GM12875 (cell line): Measurements from ENCODE around the gene ATP1A4.

ENCODE experiments used
- H3K4me3 ChIP-seq: one replicate; pipeline ENCODE4 v1.5.1; 2011; ENCODE audit warnings: low read depth, low read length, control low read depth
- TF ChIP-seq, protein P1 (sequence below): IDR thresholded peaks from 2 replicates; pipeline ENCODE4 v1.5.1; 2011; ENCODE audit warnings: low read depth, mild to moderate bottlenecking, control low read depth, inconsistent platforms, low read length, moderate library complexity, borderline replicate concordance; ENCODE audit not compliant: insufficient read depth

The ATP1A4 gene

DNA sequence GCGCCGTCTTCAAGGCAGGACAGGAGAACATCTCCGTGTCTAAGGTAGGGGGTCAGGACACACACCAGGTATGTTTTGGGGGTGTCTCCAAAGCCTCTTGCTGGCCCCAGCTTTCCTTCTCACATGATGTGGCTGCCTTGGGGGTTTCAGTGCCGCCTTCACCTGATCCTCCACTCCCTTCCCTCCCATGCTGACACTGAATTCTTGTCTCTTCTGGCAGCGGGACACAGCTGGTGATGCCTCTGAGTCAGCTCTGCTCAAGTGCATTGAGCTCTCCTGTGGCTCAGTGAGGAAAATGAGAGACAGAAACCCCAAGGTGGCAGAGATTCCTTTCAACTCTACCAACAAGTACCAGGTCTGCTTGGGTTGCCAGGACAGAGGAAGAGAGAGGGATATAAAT, 22.4 kb upstream of the ATP1A4 start:
- no peak overlapping the region for H3K4me3 ChIP-seq
- TF ChIP-seq, protein P1, sequence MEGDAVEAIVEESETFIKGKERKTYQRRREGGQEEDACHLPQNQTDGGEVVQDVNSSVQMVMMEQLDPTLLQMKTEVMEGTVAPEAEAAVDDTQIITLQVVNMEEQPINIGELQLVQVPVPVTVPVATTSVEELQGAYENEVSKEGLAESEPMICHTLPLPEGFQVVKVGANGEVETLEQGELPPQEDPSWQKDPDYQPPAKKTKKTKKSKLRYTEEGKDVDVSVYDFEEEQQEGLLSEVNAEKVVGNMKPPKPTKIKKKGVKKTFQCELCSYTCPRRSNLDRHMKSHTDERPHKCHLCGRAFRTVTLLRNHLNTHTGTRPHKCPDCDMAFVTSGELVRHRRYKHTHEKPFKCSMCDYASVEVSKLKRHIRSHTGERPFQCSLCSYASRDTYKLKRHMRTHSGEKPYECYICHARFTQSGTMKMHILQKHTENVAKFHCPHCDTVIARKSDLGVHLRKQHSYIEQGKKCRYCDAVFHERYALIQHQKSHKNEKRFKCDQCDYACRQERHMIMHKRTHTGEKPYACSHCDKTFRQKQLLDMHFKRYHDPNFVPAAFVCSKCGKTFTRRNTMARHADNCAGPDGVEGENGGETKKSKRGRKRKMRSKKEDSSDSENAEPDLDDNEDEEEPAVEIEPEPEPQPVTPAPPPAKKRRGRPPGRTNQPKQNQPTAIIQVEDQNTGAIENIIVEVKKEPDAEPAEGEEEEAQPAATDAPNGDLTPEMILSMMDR, result no peak

DNA sequence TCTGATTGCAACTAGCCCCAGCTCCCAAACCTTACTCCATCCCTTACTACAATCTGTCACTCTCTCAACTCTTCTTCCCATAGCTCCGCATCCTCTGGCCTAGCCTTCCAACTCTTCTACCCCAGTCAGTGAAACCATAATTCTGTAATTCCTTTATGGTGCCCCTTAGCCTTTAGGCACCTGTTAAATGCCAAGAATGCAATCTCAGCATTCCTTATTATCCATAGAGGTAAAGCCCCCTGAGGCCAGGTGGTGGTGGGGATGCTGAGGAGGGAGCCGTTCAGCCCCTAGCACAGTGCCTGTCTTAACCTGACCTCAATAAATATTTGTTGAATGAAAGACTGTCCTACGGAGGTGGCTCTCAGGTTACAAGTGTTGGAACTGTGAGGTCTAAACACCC, 21.8 kb upstream of the ATP1A4 start:
- no peak overlapping the region for H3K4me3 ChIP-seq
- TF ChIP-seq, protein P1, result no peak

- no peak overlapping the region for H3K4me3 ChIP-seq
- TF ChIP-seq, protein P1, result no peak
These were observed 21.4 kb upstream of the ATP1A4 start for GRCh38 chr1:160129966-160130365.

DNA sequence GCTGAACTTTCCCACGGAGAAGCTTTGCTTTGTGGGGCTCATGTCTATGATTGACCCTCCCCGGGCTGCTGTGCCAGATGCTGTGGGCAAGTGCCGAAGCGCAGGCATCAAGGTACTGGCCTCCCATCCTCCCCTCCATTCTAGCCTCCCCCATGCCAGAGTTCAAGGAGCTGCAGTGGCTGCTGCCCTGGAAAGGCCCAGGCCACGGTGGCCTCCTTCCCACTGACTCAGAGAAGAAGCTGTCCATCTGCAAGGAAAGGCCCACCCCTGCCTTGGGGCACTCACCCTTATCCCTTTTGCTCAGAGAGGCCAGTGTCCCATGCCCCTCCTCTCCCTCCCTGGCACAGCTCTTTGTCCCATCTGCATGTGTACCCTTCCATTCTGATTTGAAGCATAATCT, 20.9 kb upstream of the ATP1A4 start:
- TF ChIP-seq, protein P1, result no peak
- H3K4me3 ChIP-seq, result no peak overlapping the region

DNA sequence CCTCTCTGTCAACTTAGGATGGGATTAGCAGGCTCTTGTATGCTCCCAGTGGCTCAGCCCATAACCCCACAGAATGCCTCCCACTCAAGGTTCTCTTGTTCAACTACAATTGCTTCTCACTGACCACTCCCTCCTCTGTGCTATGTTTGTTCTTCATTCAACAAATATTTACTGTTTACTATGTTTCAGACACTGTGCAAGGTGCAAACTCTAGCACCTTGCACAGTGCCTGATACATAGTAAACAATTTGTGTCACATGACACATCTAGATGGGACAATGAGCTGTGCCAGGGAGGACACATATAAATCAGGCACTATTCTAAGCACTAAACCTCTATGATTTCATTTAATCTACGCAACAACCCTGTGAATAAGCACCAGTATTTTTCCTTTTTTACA, 20.5 kb upstream of the ATP1A4 start:
- TF ChIP-seq, protein P1, result no peak
- H3K4me3 ChIP-seq, result no peak overlapping the region

- no peak overlapping the region for H3K4me3 ChIP-seq
- TF ChIP-seq, protein P1, result no peak
These were observed 19.4 kb upstream of the ATP1A4 start for GRCh38 chr1:160131803-160132565.

DNA sequence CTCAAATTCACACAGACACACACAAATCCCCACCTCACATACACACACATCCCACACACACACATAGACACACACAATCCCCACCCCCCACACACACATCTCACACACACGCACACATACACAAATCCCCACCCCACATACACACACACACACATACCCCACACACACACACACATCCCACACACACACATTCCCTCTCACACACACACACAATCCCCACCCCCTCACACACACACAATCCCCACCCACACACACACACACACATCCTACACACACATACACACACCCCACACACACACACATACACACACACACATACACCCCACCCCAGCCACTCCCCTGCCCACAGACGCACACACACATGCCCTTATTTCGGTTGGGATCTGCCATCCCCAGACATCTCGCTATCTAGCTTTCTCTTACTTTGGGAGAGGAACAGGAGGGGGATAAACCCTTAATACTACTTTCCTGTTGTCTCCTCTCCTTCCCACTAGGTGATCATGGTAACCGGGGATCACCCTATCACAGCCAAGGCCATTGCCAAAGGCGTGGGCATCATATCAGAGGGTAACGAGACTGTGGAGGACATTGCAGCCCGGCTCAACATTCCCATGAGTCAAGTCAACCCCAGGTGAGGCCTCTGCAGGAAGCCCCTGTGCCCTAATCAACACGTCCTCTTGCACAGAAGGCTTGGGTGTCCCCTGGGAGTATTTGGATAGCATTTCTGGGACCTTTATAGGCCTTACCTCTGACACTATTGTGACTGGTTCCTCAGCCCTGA, 17.2 kb upstream of the ATP1A4 start:
- TF ChIP-seq, protein P1, result no peak
- H3K4me3 ChIP-seq, result no peak overlapping the region
